Panc1 (cell line): ENCODE data around the gene SUSD4. TPM values are rescaled to one million over a fixed set of nuclear protein-coding genes. Genes with fewer than 3 reads are reported as not detected.

Source experiments
- ATAC-seq: fragments of 200-7000 bp; cut with Tn5 transposase; 2 replicates; pipeline ENCODE4 v1.9.1; 2020; ENCODE audit warnings: mild to moderate bottlenecking, moderate library complexity
- BruUV-seq: library from RNA; stranded (reverse); fragments of 400-500 nt; replicated peaks from 2 replicates; lab custom pipeline; 2021; lab: Mats Ljungman, UMichigan
- CTCF ChIA-PET: fragments of 300-600 bp; sonication (Branson Sonifier 250); formaldehyde crosslinking; loops from one replicate; lab custom pipeline; 2022; ENCODE audit warnings: antibody characterized with exemption; lab: Charles Lee
- POLR2A ChIA-PET: fragments of 300-600 bp; sonication (Branson Sonifier 250); formaldehyde crosslinking; loops from one replicate; lab custom pipeline; 2022; ENCODE audit warnings: antibody characterized with exemption; lab: Charles Lee
- DNase-seq: peaks from one replicate; pipeline ENCODE4 v3.0.0-alpha.2; 2010; ENCODE audit warnings: low read depth, low spot score
- H3K27ac ChIP-seq: 2 replicates; pipeline ENCODE4 v1.5.1; 2011; ENCODE audit warnings: mild to moderate bottlenecking, low read length, inconsistent platforms
- H3K27me3 ChIP-seq: fragments of 200-500 bp; sonication (Bioruptor generic); 2 replicates; pipeline ENCODE4 v1.6.0; 2014; ENCODE audit warnings: low read length, inconsistent platforms; ENCODE audit not compliant: control insufficient read depth, insufficient read depth
- H3K36me3 ChIP-seq: fragments of 200-500 bp; sonication (Bioruptor generic); 2 replicates; pipeline ENCODE4 v1.5.1; 2014; ENCODE audit warnings: inconsistent platforms, mild to moderate bottlenecking, low read length, moderate library complexity; ENCODE audit not compliant: control insufficient read depth, insufficient read depth
- H3K4me1 ChIP-seq: 2 replicates; pipeline ENCODE4 v1.5.1; 2011; ENCODE audit warnings: inconsistent platforms, mild to moderate bottlenecking, low read length, moderate library complexity; ENCODE audit not compliant: control insufficient read depth, insufficient read depth
- H3K4me3 ChIP-seq, 2 experiments: 2 replicates each; pipeline ENCODE4 v1.5.1; 2011 to 2012; ENCODE audit warnings: low read depth in 2 of 2, low read length in 2 of 2, mild to moderate bottlenecking in 2 of 2, inconsistent platforms in 1 of 2, moderate library complexity in 1 of 2
- H3K9me3 ChIP-seq: fragments of 200-500 bp; sonication (Bioruptor generic); 2 replicates; pipeline ENCODE4 v1.5.1; 2014; ENCODE audit warnings: low read depth, mild to moderate bottlenecking, inconsistent platforms, low read length, moderate library complexity; ENCODE audit not compliant: control insufficient read depth, insufficient read depth
- POLR2AphosphoS5 ChIP-seq: IDR thresholded peaks from 2 replicates; pipeline ENCODE4 v1.6.1; 2012; ENCODE audit warnings: mild to moderate bottlenecking, low read depth, low read length, moderate library complexity
- SIN3A ChIP-seq: IDR thresholded peaks from 2 replicates; pipeline ENCODE4 v1.6.1; 2012; ENCODE audit warnings: low read depth, mild to moderate bottlenecking, low read length, moderate library complexity, borderline replicate concordance; ENCODE audit not compliant: insufficient read depth
- TCF7L2 ChIP-seq: IDR thresholded peaks from 2 replicates; pipeline ENCODE4 v1.6.1; 2011; ENCODE audit warnings: mild to moderate bottlenecking, low read depth, low read length, inconsistent platforms
- in situ Hi-C: cut with HindIII; loops from 2 replicates; pipeline ENCODE4 v1.10.0; 2016; ENCODE audit warnings: low sequenced_read_pairs, low pct_unique_long_range_greater_than_20kb
- intact Hi-C: fragments of 100-400 bp; cut with micrococcal nuclease; formaldehyde crosslinking; loops from one replicate; pipeline ENCODE4 v1.10.0; 2022; ENCODE audit not compliant: unreplicated experiment
- total RNA-seq: library from RNA; stranded (reverse); gene quantifications from one replicate; pipeline ENCODE4 v1.2.1, GENCODE V29; 2021; ENCODE audit not compliant: unreplicated experiment
- TF ChIP-seq, protein P1 (sequence below): fragments of 450-650 bp; IDR thresholded peaks from 2 replicates; pipeline ENCODE4 v1.5.1; 2017; ENCODE audit warnings: mild to moderate bottlenecking
- TF ChIP-seq, protein P2 (sequence below), 2 experiments: IDR thresholded peaks; 2 replicates each; pipeline ENCODE4 v1.6.1; 2011 to 2012; ENCODE audit warnings: low read depth in 2 of 2, control low read depth in 1 of 2, low read length in 1 of 2, mild to moderate bottlenecking in 1 of 2, moderate library complexity in 1 of 2; ENCODE audit not compliant: insufficient read depth in 1 of 2

The SUSD4 gene
- total RNA-seq, 1 experiment from 2014 or later, result 0.28 TPM

DNA sequence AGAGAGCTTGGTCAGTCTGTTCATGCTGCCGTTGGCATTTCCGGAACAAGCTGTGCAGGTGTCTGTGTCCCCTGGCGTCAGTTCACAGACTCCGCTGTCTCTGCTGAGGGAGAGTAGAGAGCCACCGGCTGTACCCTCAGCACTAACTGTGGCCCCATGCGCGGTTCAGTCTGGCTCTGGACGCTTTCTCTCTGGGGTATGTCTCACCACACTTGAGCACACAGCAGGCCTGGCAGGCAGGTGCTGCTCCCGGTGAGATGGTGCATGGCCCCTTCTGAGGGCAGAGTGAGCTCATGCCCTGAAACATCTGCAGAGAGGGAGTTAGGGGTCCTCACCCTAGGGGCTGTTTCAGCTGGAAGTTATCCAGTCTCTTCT lies 161.0 kb downstream of the SUSD4 start:
- no peaks in the 10 kb centered on the region for H3K4me1 ChIP-seq
- POLR2A ChIA-PET, result no interaction called here
- intact Hi-C loops, result no loop called here
- no peaks in the 10 kb centered on the region for H3K36me3 ChIP-seq
- CTCF ChIA-PET, result no interaction called here
- TF ChIP-seq SIN3A, result no peak
- TF ChIP-seq TCF7L2, result no peak
- TF ChIP-seq, protein P1, sequence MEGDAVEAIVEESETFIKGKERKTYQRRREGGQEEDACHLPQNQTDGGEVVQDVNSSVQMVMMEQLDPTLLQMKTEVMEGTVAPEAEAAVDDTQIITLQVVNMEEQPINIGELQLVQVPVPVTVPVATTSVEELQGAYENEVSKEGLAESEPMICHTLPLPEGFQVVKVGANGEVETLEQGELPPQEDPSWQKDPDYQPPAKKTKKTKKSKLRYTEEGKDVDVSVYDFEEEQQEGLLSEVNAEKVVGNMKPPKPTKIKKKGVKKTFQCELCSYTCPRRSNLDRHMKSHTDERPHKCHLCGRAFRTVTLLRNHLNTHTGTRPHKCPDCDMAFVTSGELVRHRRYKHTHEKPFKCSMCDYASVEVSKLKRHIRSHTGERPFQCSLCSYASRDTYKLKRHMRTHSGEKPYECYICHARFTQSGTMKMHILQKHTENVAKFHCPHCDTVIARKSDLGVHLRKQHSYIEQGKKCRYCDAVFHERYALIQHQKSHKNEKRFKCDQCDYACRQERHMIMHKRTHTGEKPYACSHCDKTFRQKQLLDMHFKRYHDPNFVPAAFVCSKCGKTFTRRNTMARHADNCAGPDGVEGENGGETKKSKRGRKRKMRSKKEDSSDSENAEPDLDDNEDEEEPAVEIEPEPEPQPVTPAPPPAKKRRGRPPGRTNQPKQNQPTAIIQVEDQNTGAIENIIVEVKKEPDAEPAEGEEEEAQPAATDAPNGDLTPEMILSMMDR, result no peak
- TF ChIP-seq, protein P2, sequence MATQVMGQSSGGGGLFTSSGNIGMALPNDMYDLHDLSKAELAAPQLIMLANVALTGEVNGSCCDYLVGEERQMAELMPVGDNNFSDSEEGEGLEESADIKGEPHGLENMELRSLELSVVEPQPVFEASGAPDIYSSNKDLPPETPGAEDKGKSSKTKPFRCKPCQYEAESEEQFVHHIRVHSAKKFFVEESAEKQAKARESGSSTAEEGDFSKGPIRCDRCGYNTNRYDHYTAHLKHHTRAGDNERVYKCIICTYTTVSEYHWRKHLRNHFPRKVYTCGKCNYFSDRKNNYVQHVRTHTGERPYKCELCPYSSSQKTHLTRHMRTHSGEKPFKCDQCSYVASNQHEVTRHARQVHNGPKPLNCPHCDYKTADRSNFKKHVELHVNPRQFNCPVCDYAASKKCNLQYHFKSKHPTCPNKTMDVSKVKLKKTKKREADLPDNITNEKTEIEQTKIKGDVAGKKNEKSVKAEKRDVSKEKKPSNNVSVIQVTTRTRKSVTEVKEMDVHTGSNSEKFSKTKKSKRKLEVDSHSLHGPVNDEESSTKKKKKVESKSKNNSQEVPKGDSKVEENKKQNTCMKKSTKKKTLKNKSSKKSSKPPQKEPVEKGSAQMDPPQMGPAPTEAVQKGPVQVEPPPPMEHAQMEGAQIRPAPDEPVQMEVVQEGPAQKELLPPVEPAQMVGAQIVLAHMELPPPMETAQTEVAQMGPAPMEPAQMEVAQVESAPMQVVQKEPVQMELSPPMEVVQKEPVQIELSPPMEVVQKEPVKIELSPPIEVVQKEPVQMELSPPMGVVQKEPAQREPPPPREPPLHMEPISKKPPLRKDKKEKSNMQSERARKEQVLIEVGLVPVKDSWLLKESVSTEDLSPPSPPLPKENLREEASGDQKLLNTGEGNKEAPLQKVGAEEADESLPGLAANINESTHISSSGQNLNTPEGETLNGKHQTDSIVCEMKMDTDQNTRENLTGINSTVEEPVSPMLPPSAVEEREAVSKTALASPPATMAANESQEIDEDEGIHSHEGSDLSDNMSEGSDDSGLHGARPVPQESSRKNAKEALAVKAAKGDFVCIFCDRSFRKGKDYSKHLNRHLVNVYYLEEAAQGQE (IDR thresholded peaks at IDR 0.05; ENCODE audit: insufficient read depth in 1 of 2, low read depth in 2 of 2, low read length in 1 of 2), result no peak
- TF ChIP-seq POLR2AphosphoS5, result no peak
- in situ Hi-C loops, result no loop called here
- ATAC-seq, result no peak
- H3K4me3 ChIP-seq, result no peak overlapping the region
- no peaks in the 10 kb centered on the region for H3K27me3 ChIP-seq
- no peak for DNase-seq
- no peaks in the 10 kb centered on the region for H3K9me3 ChIP-seq
- H3K27ac ChIP-seq, result no peak overlapping the region
- BruUV-seq, result no TSS peak

DNA sequence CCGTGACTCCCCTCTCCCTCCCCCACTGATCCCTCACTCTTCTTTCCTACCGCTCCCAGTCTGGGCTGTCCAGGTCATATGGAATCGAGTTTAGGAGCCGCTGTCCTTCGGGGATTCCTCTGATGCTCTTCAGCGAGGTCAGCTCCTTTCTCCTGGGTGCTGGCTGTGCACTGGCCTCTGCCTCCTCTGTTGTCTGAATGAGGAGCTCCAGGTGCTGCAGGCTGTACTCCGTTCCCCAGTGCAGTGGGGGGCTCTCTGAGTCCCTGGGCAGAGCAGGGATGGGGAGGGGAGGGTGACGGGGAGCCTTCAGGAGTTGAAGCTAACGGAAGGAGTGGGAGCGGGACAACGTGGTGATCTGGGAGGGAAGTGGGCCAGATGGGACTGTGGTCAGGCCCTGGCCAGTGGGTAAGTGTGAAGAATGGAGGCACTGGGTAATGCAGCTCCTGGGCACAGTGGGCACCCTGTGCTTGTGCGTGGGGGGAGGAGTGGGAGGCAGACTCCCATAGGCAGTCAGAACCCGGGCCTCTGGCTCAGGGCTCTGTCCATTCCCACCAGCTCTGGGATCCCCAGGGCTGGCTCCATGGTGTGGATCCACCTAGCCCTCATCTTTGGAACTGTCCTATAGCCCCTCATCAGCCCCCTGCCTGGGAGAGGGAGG lies 161.5 kb downstream of the SUSD4 start:
- no peaks in the 10 kb centered on the region for H3K4me1 ChIP-seq
- in situ Hi-C loops, result no loop called here
- POLR2A ChIA-PET, result no interaction called here

More for the DNA sequence above, 161.5 kb downstream of the SUSD4 start:
- Histone ChIP-seq H3K36me3 (no peaks in the 10 kb centered on the region), H3K27me3 (no peaks in the 10 kb centered on the region), H3K4me3 (no peak overlapping the region), H3K27ac (no peak overlapping the region), H3K9me3 (no peaks in the 10 kb centered on the region)
- DNase-seq (no peak), ATAC-seq (no peak)
- CTCF ChIA-PET, result no interaction called here
- intact Hi-C loops, result no loop called here
- TF ChIP-seq, protein P1, result no peak
- TF ChIP-seq, protein P2 (IDR thresholded peaks at IDR 0.05; ENCODE audit: insufficient read depth in 1 of 2, low read depth in 2 of 2, low read length in 1 of 2), result no peak
- no peak for TF ChIP-seq SIN3A
- no peak for TF ChIP-seq TCF7L2
- TF ChIP-seq POLR2AphosphoS5, result no peak
- no TSS peak for BruUV-seq
